Amygdala (tissue), 56 donors: ENCODE data around the gene CACNG4.
A peak's percentile ranks its signal among the peaks of the same experiment; 100 is the strongest.

Experiments
- DNase-seq, 56 donors: peaks; one replicate each; lab custom pipeline; 2025; lab: John Stamatoyannopoulos, UW

Gene CACNG4

DNA sequence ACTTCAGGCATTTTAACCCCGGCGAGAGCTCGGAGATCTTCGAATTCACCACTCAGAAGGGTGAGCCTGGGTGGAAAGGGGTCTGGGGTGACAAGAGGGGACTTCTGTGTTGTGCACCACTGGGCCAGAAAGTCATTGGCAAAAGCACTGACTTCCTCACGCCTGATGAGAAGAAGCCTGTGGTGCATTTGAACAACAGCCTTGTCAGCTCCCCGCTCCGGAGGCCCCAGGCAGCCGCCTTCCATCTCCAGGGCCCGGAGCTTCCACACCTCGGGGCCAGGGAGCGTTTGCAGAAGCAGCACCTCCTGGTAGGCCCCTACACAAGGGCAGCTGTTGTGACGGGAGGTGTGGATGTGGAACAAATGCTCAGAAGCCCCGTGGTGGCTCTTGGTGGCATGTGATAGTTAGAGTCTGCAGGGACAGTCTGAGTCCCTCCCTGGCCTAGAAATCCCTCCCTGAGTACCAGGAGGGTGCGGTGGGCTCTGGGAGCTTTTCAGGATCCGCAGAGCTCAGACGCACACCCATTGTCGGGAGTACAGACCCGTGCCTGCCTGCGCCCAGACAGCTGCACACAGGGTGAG, 89.6 kb downstream of the CACNG4 start:
- DNase-seq = no peak

DNA sequence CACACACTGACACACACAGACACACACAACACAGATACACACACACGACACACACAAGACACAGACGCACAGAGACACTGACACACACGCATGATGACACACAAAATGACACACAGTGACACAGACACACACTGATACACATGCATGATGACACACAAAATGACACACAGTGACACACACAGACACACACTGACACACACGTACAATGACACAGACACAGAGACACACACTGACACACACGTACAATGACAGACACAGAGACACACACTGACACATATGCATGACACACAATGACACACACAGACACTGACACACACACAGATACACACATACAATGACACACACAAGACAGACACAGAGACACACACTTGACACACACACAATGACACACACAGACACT, 90.1 kb downstream of the CACNG4 start:
- DNase-seq = no peak

DNA sequence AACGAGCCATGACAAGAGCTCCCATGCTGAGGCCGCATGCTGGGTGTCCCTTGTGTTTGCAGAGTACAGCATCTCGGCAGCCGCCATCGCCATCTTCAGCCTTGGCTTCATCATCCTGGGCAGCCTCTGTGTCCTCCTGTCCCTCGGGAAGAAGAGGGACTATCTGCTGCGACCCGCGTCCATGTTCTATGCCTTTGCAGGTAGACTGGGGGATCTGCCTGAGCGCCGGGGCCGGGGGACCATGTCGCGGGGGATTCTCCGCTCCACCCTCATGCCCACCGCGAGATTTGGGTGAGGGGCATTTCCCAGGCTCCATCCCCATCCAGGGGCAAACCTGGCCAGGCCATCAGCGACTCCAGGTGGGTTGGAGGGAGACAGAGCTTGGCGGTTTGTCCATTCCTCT, 90.5 kb downstream of the CACNG4 start:
- DNase-seq = no peak

DNA sequence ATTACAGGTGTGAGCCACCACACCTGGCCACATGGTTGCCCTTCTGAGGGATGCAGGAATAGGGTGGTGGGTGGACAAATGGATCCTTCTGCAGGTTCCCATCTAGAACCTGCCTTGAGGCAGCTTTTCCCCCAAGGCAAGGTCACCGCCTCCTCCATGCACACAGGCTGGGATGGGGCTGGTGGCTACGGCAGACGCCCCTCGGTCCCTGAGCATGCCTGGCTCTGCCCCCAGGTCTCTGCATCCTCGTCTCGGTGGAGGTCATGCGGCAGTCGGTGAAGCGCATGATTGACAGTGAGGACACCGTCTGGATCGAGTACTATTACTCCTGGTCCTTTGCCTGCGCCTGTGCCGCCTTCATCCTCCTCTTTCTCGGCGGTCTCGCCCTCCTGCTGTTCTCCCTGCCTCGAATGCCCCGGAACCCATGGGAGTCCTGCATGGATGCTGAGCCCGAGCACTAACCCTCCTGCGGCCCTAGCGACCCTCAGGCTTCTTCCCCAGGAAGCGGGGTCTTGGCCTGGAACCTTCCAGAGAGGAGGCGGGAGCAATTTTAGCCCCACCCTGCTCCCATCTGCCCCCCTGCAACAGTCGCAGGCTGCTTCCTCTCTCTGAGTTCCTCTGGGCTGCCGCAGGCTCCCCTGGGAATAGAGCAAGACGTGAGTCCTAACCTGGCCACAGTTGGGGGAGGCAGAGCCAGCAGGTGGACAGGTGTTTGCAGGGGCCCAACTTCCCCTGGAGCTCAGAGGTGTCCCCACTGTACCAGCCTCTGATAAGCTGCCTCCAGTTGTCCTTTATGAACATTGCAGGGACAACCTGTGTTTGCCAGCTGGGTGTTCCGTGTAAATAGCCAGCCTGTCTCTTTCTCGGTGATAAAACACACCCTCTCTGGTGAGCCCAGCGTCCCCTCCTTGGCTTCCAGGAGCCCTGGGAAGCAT, 91.6 kb downstream of the CACNG4 start:
- DNase-seq = no peak

DNA sequence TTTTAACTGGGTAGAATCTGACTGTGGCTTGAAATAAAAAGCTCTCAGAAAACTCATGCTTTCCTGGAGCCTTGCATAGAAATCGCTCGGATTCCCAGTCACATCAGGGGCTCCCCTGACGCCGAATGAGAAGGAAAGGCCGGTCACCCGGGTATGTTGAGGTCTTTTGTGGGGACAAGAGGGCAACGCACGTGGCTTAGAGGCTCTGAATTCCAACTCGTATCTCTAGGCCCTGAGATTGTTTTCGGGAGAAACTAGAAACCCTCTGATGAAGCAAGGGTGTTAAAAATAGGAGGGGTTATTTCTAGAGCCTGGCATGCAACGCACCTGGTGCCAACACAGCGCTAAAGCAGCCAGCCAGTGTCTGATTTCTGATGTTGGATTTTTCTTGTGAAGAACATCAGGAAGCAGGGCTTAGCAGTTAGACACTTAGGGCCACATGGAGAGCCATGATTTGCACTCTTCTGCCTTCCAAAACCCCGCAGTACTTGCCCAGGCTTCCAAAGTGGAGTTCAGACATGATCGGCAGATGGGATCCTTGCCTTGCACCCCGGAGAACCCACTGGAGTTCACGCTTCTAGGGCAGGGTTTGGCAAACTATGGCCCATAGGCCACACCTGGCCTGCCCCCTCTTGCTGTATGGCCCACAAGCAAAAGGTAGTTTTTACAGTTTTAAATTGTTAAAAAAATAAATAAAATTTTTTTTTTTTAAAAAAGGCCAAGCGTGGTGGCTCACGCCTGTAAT, 92.4 kb downstream of the CACNG4 start:
- DNase-seq = no peak

DNA sequence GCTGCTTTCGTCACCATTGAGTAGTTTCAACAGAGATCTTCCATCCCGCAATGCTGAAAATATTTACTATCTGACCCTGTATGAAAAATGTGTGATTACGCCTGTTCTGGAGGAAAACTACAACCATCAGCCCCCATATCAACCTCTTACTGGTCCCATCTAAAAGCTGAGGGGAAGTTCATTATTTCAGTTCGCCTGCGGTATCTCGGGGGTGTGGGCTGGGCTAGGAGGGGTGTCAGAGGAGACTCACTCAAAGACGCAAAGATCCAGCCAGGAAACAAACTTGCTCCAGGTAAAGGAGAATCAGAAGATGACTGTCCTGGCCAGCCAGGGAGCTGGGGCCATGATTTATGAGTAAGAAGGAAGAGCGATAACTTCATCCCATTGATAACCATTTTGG, 93.5 kb downstream of the CACNG4 start:
- DNase-seq = no peak

DNA sequence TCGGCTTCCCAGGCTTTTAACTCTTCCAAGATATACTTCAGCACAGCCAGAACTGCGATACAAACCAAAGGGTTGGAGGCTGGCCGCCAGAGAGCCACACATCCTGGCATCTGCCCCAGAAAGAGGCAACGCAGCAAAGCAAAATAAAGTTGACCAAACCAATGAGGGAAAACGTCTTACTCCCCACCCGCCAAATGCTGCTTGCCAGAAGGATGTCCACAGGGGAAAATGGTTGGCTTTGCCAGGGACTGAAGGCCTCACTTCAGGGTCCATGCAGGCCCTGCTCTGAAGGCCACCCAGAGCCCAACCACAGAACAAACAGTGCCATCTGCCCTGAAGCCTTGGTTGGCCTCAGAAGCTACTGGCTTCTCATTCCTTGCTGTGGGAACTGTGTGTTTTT, 94.9 kb downstream of the CACNG4 start:
- DNase-seq = peak in 7 of 56 donors; percentile 6 to 33 (median 13)

DNA sequence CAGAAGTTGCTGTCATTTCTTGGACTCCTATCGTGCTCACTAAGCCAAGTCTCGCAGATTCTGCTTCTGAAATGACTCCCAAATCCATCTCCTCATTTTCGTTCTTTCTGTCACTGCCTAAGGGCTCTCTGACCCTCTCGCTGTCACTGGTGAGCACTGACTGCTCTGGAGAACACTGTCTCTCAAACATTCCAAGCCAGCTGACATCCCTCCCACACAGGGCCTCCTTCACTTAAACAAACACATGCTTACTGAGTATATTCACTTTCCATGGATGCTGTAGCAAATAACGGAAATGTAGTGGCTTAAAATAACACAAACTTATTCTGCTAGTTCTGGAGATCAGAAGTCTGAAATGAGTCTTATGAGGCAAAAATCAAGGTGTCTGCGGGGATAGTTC, 98.6 kb downstream of the CACNG4 start:
- no peak for DNase-seq

DNA sequence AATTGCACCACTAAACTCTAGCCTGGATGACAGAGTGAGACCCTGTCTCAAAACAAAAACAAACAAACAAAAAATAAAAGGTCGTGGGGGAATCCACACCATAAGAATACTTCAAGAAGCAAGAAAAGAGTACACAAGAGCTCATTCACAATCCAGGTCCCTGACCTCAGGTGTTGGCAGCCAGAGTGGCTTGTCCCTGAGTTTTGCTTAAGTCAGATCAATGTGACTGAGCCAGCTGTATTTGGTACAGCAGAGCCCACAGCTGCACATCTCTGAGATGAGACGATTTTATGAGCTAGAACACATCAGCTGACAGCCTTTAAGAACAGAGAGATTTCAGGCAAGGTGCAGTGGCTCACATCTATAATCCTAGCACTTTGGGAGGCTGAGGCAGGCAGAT, 102.2 kb downstream of the CACNG4 start:
- no peak for DNase-seq

DNA sequence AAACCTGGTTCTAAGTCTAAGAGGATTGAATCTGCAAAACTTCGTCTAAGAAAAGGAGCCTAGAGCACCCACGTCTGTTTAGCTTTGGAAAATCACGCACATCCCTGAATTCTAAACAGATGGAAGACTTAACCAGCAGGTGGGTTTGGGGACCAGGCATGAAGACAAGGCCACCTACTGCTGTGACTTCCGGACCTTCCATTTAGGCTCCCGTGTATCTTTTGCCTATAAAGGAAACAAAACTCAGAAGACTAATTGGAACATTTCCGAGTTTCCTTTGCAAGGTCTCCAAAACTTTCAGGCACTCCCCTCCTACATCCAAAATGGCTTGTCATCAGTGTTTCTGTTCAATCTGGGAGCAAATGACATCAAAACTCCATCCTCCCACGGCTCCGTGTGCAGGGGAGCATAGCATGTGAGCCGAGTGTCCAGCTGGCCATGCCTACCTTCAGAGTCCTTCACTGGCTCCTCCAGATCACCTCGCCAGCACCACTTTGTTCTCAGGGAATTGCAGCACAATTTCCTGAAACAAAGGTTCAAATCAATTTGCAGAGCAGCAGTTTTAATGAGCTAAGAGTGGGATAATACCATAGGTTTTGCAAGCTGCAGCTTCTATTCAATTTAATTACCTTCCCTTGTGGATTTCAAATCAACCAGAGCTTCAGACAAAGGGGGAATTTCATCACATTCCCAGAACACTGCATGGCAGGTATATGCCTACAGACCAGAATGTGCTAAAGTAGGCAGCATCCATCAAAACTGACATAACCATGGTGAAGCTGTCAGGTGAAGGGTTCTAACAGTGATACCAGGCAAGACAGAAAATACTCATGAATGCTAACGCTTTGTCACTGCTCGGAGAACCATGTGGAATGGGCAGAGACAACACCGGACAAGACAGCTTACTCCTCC, 103.3 kb downstream of the CACNG4 start:
- peak in 1 of 56 donors; percentile 6 for DNase-seq

DNA sequence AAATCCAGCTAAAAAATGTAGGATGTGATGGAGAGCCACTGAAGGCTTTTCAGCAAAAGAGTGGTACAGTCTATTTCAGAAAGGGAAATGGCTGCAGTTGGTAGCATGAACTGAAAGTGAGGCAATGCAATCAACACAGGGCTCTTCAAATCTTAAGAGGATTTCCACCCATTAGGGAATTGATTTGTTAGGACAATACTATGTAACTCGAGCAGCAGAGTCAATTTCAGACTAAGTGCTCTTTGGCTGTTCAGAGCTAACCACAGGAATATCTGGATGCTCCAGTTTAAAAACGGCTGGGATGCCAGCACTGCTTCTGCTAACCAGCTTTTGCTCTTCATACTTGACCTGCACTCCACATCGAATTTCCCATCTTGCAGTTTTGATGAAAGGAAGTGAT, 104.5 kb downstream of the CACNG4 start:
- DNase-seq = no peak

DNA sequence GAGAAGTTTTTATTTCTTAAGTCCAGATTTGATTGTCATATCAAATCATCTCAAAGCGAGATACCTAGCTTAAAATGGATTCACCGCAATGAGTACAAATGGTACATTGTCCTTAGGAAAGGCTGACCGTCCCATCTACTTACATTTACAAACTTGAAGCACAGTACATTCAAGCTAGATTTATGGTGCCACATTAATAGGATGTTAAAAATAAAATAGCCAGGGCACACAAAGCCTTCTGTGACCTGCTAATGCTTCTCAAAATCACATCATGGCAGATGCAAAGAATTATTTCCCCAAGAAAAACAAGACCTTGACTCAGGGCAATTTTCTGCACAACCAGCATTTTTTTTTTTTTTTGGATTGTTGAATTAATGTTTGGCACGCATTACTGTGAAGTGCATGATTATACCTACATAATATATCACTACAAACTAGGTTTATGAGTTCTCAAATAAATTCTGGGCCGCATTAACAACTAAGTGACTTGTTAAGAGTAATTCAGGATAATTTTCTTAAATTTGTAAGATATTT, 105.2 kb downstream of the CACNG4 start:
- DNase-seq = no peak

DNA sequence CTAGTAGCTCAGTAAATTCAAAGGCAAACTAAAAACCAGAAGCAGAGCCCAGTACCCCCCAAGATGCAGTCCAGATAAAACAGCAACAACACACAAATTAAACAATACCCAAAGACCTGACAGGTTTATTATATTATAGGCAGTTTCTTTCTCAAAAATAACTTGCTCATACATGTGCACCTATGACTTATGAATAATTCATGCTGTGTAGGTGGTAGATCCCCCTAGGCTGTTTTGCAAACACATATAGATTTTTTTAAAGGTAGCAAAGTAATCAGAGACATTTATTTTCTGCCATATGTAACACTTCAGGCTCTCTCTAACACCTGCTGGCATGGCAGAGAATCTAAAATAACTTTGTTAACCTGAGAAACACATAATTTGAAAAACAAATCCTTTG, 107.1 kb downstream of the CACNG4 start:
- no peak for DNase-seq

DNA sequence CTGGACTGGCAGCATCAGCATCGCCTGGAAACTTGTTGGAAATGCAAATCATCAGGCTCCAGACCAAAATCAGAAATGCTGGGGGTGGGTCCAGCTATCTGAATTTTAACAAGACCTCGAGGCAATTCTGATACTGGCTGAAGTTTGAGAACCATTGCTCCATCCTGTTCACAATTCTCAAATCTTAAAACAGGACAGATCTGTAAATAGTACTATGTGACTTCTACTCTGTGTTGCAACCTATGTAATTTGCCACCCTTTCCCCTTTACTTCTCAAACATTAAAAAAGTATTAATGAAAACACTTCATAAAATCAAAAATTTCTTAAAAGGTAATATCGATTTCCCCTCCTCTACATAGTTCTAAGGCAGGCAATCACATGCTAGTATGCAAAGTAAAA, 108.4 kb downstream of the CACNG4 start:
- no peak for DNase-seq

DNA sequence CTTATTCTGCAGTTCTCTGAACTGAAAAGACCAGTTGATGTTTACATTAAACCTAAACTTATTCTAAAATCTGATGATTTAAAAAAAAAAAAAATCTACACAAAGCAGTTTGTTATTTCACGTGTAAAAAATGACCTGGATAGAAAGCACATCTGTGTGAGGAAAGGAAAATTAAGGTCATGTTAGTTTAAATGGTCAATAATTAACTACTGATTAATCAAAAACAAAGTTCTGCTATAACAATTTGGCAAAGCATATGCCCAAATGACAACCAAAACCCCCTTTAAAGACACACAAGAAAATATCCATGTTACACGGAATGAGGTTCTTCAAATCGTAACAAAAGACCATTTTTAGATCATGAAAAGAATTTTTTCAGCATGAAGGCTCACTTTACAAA, 110.3 kb downstream of the CACNG4 start:
- DNase-seq = no peak

DNA sequence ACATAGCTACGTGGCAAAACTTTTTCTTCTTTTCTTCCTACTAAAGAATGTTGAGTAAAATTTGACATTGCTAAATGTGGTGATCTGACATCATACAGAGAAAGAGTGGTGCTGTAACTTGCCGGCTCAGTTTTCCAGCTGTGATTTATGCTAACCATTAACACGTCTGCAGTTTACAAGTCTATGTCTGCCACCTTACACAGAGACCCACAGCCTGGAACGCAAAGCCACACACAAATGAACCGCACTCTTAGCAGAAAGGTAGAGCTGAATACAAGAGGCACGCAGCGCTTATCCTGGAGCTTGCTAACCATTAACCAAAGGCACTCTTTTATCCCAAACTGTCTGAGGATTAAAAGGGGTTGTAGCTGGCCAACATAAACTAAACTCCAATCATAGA, 111.8 kb downstream of the CACNG4 start:
- DNase-seq = no peak

DNA sequence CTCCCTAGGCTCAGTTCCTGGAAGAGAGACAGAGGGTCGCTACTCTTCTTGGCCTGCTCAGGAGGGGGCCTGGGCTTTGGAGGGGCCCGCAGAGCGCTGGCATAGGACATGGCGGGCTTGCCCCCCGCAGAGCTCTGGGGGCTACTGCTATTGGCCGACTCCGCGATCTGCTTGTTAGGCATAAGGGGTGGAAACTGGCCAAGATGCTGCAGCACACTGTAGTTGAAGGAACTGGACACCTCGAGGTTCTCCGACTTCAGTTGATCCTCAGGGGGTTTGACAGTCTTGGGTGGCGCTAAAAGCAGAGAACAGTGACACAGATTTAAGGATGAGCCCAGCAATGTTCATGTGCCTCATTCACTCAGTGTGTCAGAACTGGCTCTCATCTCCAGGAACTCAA, 113.8 kb downstream of the CACNG4 start:
- no peak for DNase-seq

DNA sequence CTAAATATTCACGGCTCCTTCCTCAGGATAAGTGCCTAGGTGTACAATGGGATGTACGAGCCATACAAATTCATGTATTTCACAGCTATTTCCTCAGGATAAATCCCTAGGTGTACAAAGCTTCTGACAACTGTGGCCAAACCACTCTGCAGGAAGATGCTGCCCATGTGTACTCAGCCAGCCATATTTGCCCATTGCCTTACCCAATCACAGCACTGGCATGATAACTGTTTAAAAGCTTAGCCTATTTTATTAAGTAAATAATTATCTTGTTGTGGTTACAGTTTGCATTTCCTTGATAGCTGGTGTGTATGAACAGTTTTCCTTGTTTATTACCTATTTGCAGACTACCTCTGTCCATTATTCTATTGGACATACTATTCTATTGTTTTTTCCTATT, 115.0 kb downstream of the CACNG4 start:
- no peak for DNase-seq

DNA sequence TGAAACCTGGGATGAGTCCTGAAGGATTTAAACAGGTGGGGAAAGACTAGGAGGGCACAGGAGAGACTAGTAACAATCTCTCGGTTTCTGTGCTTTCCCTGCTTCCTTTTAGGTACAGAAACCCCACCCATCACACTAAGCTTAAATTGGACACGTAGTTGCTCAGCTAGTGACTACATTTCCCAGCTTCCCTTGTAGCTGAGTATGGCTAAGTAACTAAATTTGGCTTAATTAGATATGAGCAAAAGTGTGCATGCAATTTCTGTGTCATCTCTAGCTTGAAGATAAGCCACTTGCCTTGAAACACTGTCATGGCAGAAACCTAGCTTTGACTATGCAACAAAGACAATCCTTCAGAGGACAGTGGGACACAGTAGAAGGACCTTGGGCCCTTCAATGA, 116.3 kb downstream of the CACNG4 start:
- DNase-seq = no peak

DNA sequence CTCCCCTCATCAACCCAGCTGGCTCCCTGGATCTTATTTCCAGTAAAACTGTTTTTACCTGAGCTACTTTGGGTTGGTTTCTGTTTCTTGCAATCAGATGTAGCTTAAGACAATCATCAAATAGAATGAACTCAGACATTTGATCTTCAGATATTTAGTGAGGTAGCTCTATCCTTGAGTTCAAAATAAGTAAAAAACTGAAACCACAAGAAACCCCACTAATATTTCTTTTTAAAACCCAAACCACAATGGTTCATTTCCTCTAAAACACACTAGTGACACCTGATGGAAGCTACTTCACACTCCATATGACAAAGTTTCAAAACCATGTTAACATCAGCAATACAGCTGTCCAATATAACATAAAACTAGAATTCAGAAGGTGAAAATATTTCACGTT, 117.6 kb downstream of the CACNG4 start:
- no peak for DNase-seq
